Neuronal stem cell (in vitro differentiated cells): ENCODE results near the gene ATAD1.

Experiments used
- DNase-seq: peaks from one replicate; pipeline ENCODE4 v3.0.0-alpha.2; 2013; ENCODE audit warnings: low spot score
- H2AFZ ChIP-seq: one replicate; pipeline ENCODE4 v1.6.1; 2013; ENCODE audit warnings: mild to moderate bottlenecking, low read length, inconsistent platforms
- H2AK5ac ChIP-seq: 2 replicates; pipeline ENCODE4 v1.6.1; 2013; ENCODE audit warnings: low read depth, mild to moderate bottlenecking, inconsistent platforms, low read length, moderate library complexity, mixed read lengths
- H2BK120ac ChIP-seq: 2 replicates; pipeline ENCODE4 v1.6.1; 2013; ENCODE audit warnings: low read depth, mild to moderate bottlenecking, inconsistent platforms, low read length, moderate library complexity, mixed read lengths
- H2BK12ac ChIP-seq: one replicate; pipeline ENCODE4 v1.6.1; 2013; ENCODE audit warnings: low read length, inconsistent platforms
- H2BK15ac ChIP-seq: 2 replicates; pipeline ENCODE4 v1.6.1; 2013; ENCODE audit warnings: mild to moderate bottlenecking, low read length, inconsistent platforms, mixed read lengths
- H2BK5ac ChIP-seq: one replicate; pipeline ENCODE4 v1.6.1; 2013; ENCODE audit warnings: inconsistent platforms, mild to moderate bottlenecking, low read length, moderate library complexity
- H3K14ac ChIP-seq: one replicate; pipeline ENCODE4 v1.6.1; 2013; ENCODE audit warnings: low read length, inconsistent platforms
- H3K18ac ChIP-seq: 2 replicates; pipeline ENCODE4 v1.6.1; 2013; ENCODE audit warnings: low read length, inconsistent platforms
- H3K23ac ChIP-seq: 2 replicates; pipeline ENCODE4 v1.6.1; 2013; ENCODE audit warnings: low read depth, mild to moderate bottlenecking, mixed read lengths, low read length, inconsistent platforms; ENCODE audit not compliant: poor library complexity
- H3K27ac ChIP-seq: replicated peaks from 3 replicates; pipeline ENCODE4 v1.5.1; 2013; ENCODE audit warnings: low read length, inconsistent platforms
- H3K27me3 ChIP-seq, 3 experiments: 2 replicates each; pipeline ENCODE4 v1.6.1; 2013; ENCODE audit warnings: low read length in 3 of 3, mild to moderate bottlenecking in 2 of 3, inconsistent platforms in 1 of 3, low read depth in 1 of 3, mixed read lengths in 1 of 3, moderate library complexity in 1 of 3; ENCODE audit not compliant: control insufficient read depth in 3 of 3, insufficient read depth in 3 of 3
- H3K36me3 ChIP-seq, 2 donors: replicated peaks in 1 of 2; 2 replicates each; pipeline ENCODE4 v1.6.1; 2013; ENCODE audit warnings: low read length in 2 of 2; ENCODE audit not compliant: control insufficient read depth in 2 of 2, insufficient read depth in 2 of 2
- H3K4ac ChIP-seq: 2 replicates; pipeline ENCODE4 v1.6.1; 2013; ENCODE audit warnings: inconsistent platforms, mild to moderate bottlenecking, low read length, moderate library complexity
- H3K4me1 ChIP-seq, 2 donors: 1 replicate in 1 of 2; 2 replicates in 1 of 2; pipeline ENCODE4 v1.6.1; 2013; ENCODE audit warnings: low read length in 2 of 2, low read depth in 1 of 2; ENCODE audit not compliant: control insufficient read depth in 2 of 2, insufficient read depth in 1 of 2
- H3K4me2 ChIP-seq: one replicate; pipeline ENCODE4 v1.6.1; 2013; ENCODE audit warnings: mild to moderate bottlenecking, low read length, inconsistent platforms; ENCODE audit not compliant: insufficient read depth, poor library complexity, severe bottlenecking
- H3K4me3 ChIP-seq, 2 donors: 2 replicates each; pipeline ENCODE4 v1.5.1; 2013; ENCODE audit warnings: low read length in 2 of 2, mild to moderate bottlenecking in 2 of 2, inconsistent platforms in 1 of 2, moderate library complexity in 1 of 2
- H3K79me1 ChIP-seq: one replicate; pipeline ENCODE4 v1.6.1; 2013; ENCODE audit warnings: low read depth, mild to moderate bottlenecking, inconsistent platforms, low read length, moderate library complexity
- H3K9ac ChIP-seq: one replicate; pipeline ENCODE4 v1.6.1; 2013; ENCODE audit warnings: mild to moderate bottlenecking, low read depth, low read length, inconsistent platforms; ENCODE audit not compliant: poor library complexity
- H3K9me3 ChIP-seq, 2 donors: replicated peaks in 1 of 2; 2 replicates each; pipeline versions ENCODE3 to v1.6.1; 2013; ENCODE audit warnings: low read length in 2 of 2, mild to moderate bottlenecking in 2 of 2, inconsistent platforms in 1 of 2, low read depth in 1 of 2, mixed read lengths in 1 of 2, moderate library complexity in 1 of 2; ENCODE audit not compliant: control insufficient read depth in 2 of 2, insufficient read depth in 1 of 2
- H4K8ac ChIP-seq: one replicate; pipeline ENCODE4 v1.6.1; 2013; ENCODE audit warnings: low read depth, mild to moderate bottlenecking, inconsistent platforms, low read length, moderate library complexity
- H4K91ac ChIP-seq: one replicate; pipeline ENCODE4 v1.6.1; 2013; ENCODE audit warnings: low read length, low read depth, mild to moderate bottlenecking, inconsistent platforms; ENCODE audit not compliant: poor library complexity
- WGBS, 2 donors: extraction: QIAGEN DNeasy Blood & Tissue Kit; methylation state at CpG; one replicate each; pipeline ENCODE4 v1.1.7; 2013; ENCODE audit warnings: missing lambda C conversion rate in 2 of 2, mixed read lengths in 1 of 2; ENCODE audit not compliant: insufficient read length in 2 of 2, insufficient replicate concordance in 1 of 2; ENCODE audit errors: extremely low coverage in 2 of 2; 5-methylcytosine and 5-hydroxymethylcytosine counted together

ATAD1 gene

GRCh38 chr10:87764072-87764934, 53.7 kb downstream of the ATAD1 start:
- Histone ChIP-seq H3K27ac (no peak overlapping the region), H3K23ac (no peak overlapping the region), H3K18ac (no peak overlapping the region), H3K4me3 (no peak overlapping the region), H3K4me2 (no peak overlapping the region), H3K36me3 (peaks cover 3 to 86% of the 10 kb centered on the region in 2 donors), H2BK120ac (no peak overlapping the region), H4K8ac (no peak overlapping the region), H3K27me3 (no peaks in the 10 kb centered on the region), H3K79me1 (no peaks in the 10 kb centered on the region), H3K4me1 (peaks cover 0 to 2% of the 10 kb centered on the region in 2 donors), H2BK12ac (no peak overlapping the region), H4K91ac (no peak overlapping the region), H2BK5ac (no peak overlapping the region), H2AFZ (no peak overlapping the region), H2AK5ac (no peak overlapping the region), H2BK15ac (no peak overlapping the region), H3K4ac (no peak overlapping the region), H3K14ac (no peak overlapping the region), H3K9me3 (peaks cover 0 to 4% of the 10 kb centered on the region in 2 donors), H3K9ac (no peak overlapping the region)
- WGBS, 2 donors: no CpG with 5 or more reads among the region's 13 CpGs
- no peak for DNase-seq

GRCh38 chr10:87763086-87763861, 54.8 kb downstream of the ATAD1 start:
- no peak overlapping the region for H3K4me2 ChIP-seq
- no peak for DNase-seq
- H2BK15ac ChIP-seq: no peak overlapping the region

GRCh38 chr10:87761892-87762291, 56.1 kb downstream of the ATAD1 start:
- no peak for DNase-seq

More at GRCh38 chr10:87763086-87763861, 54.8 kb downstream of the ATAD1 start:
- H2BK5ac ChIP-seq: no peak overlapping the region
- no peak overlapping the region for H2AFZ ChIP-seq
- no peak overlapping the region for H4K91ac ChIP-seq
- no peaks in the 10 kb centered on the region for H3K79me1 ChIP-seq
- WGBS, 2 donors: no CpG with 5 or more reads among the region's 5 CpGs
- H2AK5ac ChIP-seq: no peak overlapping the region
- no peak overlapping the region for H3K4me3 ChIP-seq
- no peak overlapping the region for H3K18ac ChIP-seq
- H3K4me1 ChIP-seq: peaks cover 0 to 2% of the 10 kb centered on the region in 2 donors
- no peak overlapping the region for H3K14ac ChIP-seq
- peaks cover 3 to 86% of the 10 kb centered on the region in 2 donors for H3K36me3 ChIP-seq
- no peak overlapping the region for H3K23ac ChIP-seq
- no peak overlapping the region for H4K8ac ChIP-seq
- peaks cover 0 to 4% of the 10 kb centered on the region in 2 donors for H3K9me3 ChIP-seq
- no peaks in the 10 kb centered on the region for H3K27me3 ChIP-seq
- H2BK12ac ChIP-seq: no peak overlapping the region
- H3K9ac ChIP-seq: no peak overlapping the region
- H3K27ac ChIP-seq: no peak overlapping the region
- no peak overlapping the region for H3K4ac ChIP-seq
- H2BK120ac ChIP-seq: no peak overlapping the region

GRCh38 chr10:87761153-87761552, 56.9 kb downstream of the ATAD1 start:
- no peak overlapping the region for H2BK5ac ChIP-seq
- no CpG with 5 or more reads among the region's 4 CpGs for WGBS, 2 donors
- H3K4me3 ChIP-seq: no peak overlapping the region
- DNase-seq: no peak
- H4K91ac ChIP-seq: no peak overlapping the region
- peaks cover 1 to 87% of the 10 kb centered on the region in 2 donors for H3K36me3 ChIP-seq
- H3K9me3 ChIP-seq: peaks cover 0 to 1% of the 10 kb centered on the region in 2 donors
- no peak overlapping the region for H2AFZ ChIP-seq
- H3K4me1 ChIP-seq: no peaks in the 10 kb centered on the region
- H3K14ac ChIP-seq: no peak overlapping the region
- H2AK5ac ChIP-seq: no peak overlapping the region
- H2BK12ac ChIP-seq: no peak overlapping the region
- no peak overlapping the region for H3K18ac ChIP-seq
- no peak overlapping the region for H3K4ac ChIP-seq
- no peaks in the 10 kb centered on the region for H3K27me3 ChIP-seq
- H2BK120ac ChIP-seq: no peak overlapping the region
- H3K4me2 ChIP-seq: no peak overlapping the region
- no peak overlapping the region for H3K27ac ChIP-seq
- no peak overlapping the region for H4K8ac ChIP-seq
- no peak overlapping the region for H3K9ac ChIP-seq
- H3K79me1 ChIP-seq: no peaks in the 10 kb centered on the region
- H2BK15ac ChIP-seq: no peak overlapping the region
- no peak overlapping the region for H3K23ac ChIP-seq

More at GRCh38 chr10:87761892-87762291, 56.1 kb downstream of the ATAD1 start:
- Histone ChIP-seq H3K27me3 (no peaks in the 10 kb centered on the region), H3K4ac (no peak overlapping the region), H3K14ac (no peak overlapping the region), H3K9me3 (peaks cover 0 to 4% of the 10 kb centered on the region in 2 donors), H2BK120ac (no peak overlapping the region), H3K18ac (no peak overlapping the region), H3K27ac (no peak overlapping the region), H2AFZ (no peak overlapping the region), H3K79me1 (no peaks in the 10 kb centered on the region), H2BK5ac (no peak overlapping the region), H3K9ac (no peak overlapping the region), H3K4me2 (no peak overlapping the region), H2BK15ac (no peak overlapping the region), H2BK12ac (no peak overlapping the region), H3K36me3 (peaks cover 1 to 87% of the 10 kb centered on the region in 2 donors), H3K4me1 (no peaks in the 10 kb centered on the region), H4K8ac (no peak overlapping the region), H3K23ac (no peak overlapping the region), H3K4me3 (no peak overlapping the region), H4K91ac (no peak overlapping the region), H2AK5ac (no peak overlapping the region)
- WGBS, 2 donors: no CpG with 5 or more reads among the region's 2 CpGs
